Smooth muscle cell of the brain vasculature (primary cell): Measurements from ENCODE around the gene DDX41.
"Not testable (repeated sequence)": the region's sequence is repeated elsewhere in the genome, so short reads cannot be mapped to it uniquely, and the experiment has no call there.

Experiments
- DNase-seq: peaks from one replicate; pipeline ENCODE4 v3.0.0-alpha.2; 2012; ENCODE audit warnings: low read depth, low spot score

The DDX41 gene

GRCh38 chr5:177498013-177498787 lies 18.6 kb downstream of the DDX41 start:
- no peak for DNase-seq

DNA sequence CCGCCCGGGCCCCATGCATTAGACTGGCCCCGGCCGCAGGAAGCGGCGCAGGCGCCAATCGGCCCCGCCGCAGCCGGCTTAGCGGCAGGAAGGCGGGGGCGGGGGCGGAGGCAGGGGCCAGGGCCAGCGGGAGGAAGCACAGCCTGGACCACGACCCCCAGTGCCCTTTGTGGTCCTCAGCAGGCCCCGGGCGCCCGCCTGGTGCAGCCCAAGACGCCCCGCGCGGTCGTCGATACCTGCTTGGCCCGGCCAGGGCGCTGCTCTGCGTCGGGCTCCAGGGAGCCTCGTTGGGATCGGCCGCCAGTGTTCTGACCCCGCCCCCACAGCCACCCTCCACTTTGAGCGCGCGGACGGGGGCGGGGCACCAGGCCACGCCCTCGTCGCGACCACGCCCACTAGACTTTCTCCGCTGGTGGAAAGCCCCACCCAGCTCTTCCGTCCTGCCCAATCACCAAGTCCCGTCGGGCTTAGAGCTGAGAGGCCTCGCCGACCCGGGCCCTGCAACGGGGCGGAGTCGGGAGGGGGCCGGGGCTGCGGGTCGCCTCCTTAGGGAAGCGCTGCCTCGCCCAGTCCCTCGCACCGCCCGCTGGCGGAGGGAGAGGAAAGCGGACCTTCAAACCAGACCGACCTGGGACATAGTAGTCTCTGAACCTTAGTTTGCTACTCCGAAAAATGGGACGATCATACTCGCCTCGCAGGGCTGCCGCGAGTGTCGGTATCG lies 19.3 kb downstream of the DDX41 start, which contains the start of gene PDLIM7:
Gene PDLIM7, minus strand, starts transcription at position 313 of the 721 bp plus-strand sequence. CDS start 1,092 bp downstream, outside the sequence.
- DNase-seq = peak; percentile 94

GRCh38 chr5:177496727-177497291 lies 20.0 kb downstream of the DDX41 start:
- DNase-seq = no peak

DNA sequence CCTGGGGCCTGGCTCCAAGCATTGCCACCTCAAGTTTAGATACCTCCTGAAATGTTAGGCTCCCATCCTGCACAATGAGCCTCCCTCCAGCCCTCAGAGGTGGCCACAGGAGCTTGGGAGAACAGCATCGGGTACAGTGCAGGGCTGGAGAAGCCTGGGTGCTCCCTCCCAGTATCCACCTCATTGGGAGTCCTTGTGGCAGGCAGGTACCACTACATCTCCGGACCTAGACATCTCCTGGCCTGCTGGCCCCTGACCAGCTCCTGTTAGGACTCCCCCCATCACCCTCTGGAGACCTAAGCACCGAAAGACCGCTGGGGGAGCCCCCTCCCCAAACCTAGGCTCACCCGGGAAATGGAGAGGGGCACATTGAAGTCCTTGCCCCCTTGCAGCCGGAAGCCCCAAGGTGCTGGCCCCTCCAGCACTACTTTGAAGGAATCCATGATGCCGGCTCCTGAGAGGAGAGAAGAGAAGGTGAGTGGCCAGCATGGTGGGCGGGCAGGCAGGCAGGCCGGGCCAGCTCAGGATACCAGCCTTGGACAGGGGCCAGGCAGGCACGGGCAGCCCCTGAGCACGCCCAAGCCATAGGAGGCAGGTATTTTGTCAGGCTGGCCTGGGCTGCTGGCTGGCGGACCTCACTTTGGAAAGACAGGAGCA lies 20.6 kb downstream of the DDX41 start:
- DNase-seq = no peak

- DNase-seq = peak; percentile 95
Observed at GRCh38 chr5:177495243-177496060, 21.3 kb downstream of the DDX41 start.

DNA sequence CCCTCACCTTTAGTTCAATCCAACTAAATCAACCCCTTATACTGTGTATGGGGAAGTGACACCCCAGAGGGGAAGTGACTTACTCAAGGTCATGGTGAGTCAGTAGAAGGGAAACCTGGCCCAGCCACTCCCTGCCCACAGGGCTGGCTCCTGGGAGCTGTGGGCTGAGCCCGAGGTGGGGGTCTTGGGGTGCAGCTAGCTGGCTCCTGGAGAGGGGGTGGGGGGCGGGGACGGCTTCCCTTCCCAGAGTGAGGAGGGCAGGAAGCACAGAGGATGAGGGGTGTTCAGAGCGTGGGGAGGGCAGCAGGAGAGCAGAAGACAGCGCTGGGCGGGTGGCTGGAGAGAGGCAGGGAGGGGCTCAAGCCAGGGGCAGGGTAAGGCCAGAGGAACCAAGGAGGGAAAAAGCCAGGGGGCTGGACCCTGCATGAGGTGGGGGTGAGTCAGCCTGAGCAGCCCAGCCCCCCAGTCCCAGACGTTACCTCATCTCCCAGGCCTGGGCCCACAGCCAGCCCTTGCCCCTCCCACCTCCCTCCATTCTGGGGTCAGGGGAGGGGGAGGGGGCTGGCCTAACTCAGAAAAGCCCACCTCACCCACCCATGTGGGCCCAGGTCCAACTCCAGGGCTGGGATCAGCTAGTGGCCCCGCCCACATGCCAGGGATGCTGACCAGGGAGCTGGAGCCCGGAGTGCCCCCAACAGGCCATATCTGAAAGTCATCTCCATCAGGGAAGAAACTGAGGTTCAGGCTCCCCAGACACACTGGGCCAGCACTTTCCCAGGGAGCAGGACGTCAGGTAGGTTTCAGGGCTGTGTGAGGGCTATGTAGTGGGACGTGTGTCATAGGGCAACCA lies 22.2 kb downstream of the DDX41 start:
- peak; percentile 64 for DNase-seq

DNA sequence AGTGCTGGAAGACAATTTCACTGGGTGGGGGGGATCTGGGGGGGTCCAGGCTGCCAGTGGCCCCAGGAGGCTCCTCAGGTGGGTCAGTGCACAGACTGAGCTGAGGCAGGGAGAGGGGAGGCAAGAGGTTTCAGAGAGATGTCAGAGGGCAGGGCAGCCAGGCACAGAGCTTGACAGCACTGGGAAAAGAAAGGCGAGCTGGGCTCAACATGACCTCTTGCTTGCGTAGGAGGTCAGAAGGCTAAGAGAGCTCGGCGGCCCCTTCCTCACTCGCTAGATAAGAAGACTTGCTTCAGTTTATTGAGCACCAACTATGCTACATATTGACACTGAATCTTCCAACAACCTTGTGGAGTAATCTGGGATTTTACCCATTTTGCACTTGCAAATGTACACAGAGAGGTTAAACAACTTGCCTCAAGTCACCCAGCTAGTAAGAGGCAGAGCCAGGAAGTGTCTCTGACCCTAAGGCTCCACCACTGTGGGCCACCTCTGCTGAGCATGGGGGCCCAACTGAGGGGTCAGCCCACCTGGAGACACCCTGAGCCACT lies 22.9 kb downstream of the DDX41 start:
- no peak for DNase-seq

GRCh38 chr5:177492841-177493240 lies 23.9 kb downstream of the DDX41 start:
- no peak for DNase-seq

DNA sequence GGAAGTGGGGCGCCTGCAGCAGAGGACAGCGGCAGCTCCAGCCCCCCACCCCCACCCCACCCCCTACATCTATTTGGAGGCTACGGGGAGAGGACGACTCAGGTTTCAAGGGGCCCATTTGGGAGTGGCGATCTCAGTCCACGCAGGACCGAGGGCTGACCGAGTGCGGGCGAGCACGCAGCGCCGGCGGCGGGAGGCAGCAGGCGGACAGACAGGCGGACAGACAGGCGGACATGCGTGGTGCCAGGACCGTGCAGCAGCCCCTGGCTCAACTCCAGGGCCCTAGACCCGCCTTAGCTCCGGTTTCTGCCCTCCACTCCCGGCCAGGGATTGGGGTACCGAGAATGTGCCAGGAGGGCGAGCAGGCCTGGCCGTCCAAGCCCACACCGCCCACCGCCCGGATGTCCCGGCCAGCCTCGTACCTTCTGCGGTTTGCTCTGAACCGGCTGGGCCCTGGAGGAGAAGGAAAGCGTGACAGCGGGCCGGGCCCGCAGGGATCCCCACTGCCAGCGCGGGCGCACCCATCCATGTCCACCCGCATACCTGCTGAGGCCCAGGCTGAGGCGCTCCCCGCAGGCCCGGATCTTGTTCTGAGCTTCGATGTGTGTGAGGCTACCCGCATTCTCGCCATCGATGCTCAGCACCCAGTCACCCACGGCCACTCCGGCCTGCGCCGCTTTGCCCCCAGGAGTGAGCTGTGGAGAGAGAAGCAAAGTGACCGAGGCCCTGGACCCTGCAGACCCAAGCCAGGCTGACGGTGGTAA lies 24.6 kb downstream of the DDX41 start:
- DNase-seq = no peak

GRCh38 chr5:177491429-177491945 lies 25.3 kb downstream of the DDX41 start:
- no peak for DNase-seq

- no peak for DNase-seq
Observed at GRCh38 chr5:177490992-177491391, 25.8 kb downstream of the DDX41 start.

- DNase-seq = no peak
Observed at GRCh38 chr5:177490311-177490991, 26.3 kb downstream of the DDX41 start.

GRCh38 chr5:177489119-177489716 lies 27.5 kb downstream of the DDX41 start:
- no peak for DNase-seq

DNA sequence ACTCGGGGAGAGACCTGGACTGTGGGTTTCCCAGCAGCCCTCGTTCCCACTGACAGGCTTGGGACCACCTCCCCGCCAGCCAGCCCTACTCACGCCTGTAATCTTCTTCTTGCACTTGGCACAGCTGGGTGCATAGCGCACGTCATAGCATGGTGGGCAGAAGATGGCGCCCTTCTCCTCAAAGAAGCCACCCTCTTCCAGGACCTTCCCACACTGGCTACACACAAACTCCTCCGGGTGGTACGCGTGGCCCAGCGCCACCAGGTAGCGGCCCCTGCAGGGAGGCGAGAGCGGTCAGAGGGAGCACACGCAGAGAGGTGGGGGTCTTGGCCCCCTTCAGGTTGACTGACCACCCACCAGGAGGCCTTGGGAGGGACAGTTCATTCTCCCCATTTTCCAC lies 28.8 kb downstream of the DDX41 start:
- no peak for DNase-seq

DNA sequence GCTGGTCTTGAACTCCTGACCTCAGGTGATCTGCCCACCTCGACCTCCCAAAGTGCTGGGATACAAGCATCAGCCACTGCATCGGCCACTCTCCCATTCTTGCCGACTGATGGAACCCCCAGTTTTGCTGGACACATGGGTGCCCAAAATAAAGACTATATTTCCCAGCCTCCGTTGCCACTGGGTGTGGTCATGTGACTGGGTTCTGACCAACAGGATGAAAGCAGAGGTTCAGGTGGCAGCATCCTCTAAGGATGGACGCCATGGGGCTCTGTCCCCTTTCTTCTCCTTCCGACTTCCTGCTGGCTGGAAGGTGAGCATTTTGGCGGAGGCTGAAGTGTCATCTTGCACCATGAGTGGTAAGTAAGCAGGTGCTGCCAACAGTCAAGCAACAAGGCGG lies 29.6 kb downstream of the DDX41 start:
- DNase-seq = no peak

- DNase-seq = no peak
Observed at GRCh38 chr5:177486256-177486655, 30.5 kb downstream of the DDX41 start.

DNA sequence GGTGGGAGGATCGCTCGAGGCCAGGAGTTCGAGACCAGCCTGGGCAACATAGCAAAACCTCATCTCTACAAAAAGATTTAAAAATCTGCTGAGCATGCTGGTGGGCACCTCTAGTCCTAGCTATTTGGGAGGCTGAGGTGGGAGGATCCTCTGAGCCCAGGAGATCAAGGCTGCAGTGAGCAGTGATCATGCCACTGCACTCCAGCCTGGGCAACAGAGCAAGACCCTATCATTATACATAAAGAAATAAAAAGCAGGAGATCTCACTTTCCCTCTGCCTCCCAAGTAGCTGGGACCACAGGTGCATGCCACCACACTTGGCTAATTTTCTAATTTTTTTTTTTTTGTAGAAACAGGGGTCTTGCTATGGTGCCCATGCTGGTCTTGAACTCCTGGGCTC lies 31.0 kb downstream of the DDX41 start:
- not testable (repeated sequence) for DNase-seq
